GM19238 (cell line): Measurements from ENCODE around the gene HTRA2.
"Not testable (repeated sequence)": the region's sequence is repeated elsewhere in the genome, so short reads cannot be mapped to it uniquely, and the experiment has no call there.

Experiments
- DNase-seq: peaks from one replicate; pipeline ENCODE4 v3.0.0; 2011; ENCODE audit warnings: low spot score; ENCODE audit not compliant: insufficient read length

Gene HTRA2

DNA sequence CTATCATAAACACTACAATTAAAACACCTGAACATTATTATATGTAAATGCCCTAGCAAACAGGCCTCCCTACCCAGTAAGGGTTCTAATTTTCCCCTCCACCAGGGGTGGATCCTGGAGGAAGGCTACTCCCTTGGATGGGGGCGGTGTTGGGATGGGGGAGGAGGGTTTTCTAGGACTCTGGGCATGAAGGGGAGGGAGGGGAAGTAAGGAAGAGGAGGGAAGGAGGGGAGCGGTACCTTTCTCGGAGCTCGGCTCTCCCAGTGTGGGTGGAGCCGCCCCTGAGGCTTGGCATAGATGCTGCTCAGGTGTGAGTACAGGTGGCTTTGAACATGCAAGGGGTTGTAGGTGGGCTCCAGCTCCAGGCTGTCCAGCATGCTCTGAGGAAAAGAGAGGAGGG is 30.2 kb downstream of the HTRA2 start:
- no peak for DNase-seq

DNA sequence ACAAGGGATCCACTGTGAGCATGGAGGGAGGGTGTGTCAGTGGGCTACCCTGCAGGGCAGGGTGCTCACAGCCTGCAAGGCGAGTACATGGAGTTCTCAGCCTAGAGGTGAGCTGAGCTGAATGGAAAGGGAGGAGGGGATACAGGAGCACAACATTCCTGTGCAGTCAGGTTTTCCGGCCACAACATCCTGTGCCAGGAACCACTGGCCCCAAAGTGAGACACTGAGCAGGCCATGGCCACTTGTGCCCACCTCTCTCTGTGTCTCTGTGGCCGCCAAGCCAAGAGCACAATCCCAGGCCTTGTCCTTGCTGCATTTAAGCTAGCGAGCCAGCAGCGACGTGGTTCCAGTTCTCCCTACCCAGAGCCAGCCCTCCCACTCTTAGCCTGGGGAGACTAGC is 30.9 kb downstream of the HTRA2 start:
- no peak for DNase-seq

DNA sequence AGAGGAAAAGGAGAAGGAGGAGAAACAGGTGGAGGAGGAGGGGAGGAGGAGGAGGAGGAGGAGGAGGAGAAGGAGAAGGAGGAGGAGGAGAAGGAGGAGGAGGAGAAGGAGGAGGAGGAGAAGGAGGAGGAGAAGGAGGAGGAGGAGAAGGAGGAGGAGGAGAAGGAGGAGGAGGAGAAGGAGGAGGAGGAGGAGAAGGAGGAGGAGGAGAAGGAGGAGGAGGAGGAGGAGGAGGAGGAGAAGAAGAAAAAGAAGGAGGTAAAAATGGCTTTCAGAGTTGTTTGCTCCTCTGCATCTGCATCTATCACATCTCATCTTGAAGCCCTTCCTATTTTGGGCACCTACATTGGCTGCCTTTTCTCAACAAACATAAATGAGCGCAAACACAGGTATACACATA is 31.3 kb downstream of the HTRA2 start:
- not testable (repeated sequence) for DNase-seq

DNA sequence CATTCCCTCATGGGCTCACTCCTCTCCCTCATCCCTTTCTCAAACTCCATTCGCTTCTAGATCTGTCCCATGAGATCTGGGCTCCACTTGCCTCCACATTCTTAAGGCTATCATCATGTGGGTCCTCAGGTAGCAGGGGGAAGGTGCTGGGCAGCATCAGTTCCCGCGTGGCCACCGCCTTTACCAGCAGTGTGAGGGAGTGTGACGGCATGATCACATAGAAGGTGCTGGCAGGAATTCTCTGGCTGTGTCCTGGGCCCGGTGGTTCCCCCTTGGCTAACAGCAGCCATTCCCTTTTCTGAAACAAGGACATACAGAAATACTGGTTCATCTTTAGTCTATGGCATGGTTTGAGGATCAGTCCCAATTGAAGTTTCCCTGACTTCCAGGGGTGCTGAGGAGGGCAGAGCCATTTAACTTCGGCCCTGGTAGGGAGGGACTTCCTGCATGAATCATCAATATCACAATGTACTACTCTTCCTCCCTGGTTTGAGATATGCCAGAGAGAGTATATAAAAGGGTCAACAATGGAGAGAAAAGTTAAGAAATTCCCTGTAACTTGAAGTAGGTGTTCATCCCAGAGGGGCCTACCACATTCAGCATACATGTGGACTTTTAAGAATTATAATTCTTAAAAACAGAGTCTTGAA is 32.5 kb downstream of the HTRA2 start:
- DNase-seq = no peak

DNA sequence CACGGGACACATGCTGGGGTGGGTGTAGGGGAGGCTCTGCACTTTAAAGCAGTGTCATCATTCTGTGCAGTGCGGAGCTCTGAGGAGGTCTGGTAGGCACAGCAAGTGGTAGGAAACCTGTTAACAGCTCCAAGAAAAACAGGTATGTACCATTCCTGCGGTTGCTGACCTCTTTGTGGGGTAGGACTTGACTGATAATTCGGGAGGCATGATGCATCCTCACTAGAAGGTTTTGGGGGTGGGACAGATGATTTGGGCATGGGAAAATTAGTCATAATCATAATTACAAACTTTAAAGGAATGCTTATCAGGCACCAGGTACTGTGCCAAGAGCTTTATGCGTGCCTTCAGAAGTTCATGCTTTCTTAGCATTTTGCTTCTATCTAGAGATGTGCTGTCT is 34.5 kb downstream of the HTRA2 start:
- DNase-seq = no peak

DNA sequence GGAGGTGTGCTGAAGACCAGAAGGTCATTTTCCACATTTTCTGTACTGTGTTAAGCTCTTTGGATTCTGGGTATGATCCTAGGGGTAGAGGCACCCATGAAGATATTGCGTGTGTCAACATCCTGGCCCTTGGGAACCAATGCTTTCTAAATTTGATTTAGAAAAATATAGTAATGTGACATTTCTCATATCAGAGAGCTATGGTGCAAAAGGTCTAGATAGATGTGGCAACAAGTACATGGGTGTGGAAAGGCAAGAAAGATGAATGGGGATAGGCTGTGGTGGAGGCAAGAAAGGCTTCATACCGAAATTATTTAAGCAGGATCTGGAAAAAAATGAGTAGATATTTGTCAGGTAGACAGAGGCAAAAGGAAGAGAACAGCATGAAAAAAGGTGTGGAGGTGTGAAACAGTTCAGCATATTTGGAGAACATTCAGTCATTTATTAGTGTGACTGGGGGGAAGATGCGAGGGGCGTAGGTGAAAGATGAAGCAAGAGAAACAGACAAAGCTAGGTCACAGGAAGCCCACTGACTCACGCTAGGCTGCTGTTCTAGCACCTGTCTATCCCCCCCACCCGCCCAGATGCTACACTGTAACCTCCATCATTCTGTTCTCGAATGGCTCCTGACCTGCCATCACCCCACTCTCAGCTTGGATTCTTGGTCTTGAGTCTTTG is 36.5 kb downstream of the HTRA2 start:
- DNase-seq = no peak

DNA sequence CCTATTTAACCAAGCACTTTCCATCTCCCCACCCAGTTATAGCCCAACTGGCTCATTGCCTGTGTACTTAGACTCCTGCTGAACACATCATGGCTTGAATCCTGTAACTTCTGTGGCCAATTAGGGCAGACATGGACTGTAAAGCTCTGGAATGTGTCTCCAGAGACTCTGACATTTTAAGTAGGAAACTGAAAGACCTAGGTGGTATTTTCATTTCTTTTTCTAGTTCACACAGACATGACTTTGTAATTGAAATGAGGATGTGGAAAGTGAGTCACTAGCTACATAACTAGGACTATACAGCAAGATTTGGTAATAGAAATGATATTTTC is 37.0 kb downstream of the HTRA2 start:
- no peak for DNase-seq

DNA sequence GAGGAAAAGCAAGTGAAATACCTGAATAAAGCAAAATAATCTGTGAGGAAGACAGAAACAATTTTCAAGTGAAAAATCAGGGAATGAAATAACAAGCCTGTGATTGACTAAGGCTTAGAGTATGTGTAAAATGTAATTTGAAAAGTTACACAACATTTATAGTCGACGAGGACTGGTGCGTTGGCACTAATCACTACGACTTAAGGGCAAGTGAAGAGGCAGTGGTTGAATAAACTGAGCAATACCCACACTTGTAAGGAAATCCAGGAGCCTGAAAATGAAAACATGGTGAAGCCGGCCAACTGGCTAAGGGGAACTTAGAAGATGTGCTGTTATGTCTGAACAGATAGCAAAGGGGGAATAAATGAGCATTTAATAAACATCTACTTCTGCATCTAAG is 38.1 kb downstream of the HTRA2 start:
- DNase-seq = no peak

DNA sequence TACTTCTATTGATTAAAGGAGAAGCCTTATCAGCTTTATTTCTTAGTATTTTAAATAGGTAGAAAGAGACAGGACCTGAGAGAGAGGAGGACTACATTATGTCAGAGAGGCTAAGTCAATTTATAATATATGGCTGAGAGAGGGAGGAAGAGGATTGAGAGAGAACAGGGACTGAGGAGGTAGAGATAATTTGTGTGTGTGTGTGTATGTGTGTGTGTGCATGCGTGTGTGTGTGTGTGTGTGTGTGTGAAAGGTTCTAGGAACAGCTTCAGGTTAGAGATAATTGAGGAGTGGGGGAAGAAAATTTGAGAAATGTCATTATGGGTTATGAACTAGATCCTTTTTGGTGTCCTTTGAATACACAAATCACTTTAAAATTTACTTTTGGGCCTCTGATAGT is 40.0 kb downstream of the HTRA2 start:
- no peak for DNase-seq

DNA sequence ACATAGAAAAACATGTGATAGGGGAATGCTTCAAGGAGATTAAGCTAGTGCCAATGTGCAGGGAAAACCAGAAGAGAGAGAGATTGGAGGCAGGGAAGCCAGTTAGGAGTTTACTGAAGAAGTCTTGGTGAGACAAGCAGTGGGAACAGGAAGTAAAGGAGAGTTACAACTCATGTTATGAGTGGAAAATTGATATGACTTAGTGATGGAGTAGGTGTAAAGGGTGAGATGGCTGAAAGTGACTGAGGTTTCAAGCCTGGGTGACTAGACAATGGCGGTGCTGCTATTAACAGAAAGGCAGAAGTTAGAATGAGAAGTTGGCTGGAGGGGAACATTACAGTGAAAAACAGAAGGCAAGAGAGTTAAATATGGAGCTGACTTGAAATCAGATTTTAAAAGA is 41.3 kb downstream of the HTRA2 start:
- no peak for DNase-seq

DNA sequence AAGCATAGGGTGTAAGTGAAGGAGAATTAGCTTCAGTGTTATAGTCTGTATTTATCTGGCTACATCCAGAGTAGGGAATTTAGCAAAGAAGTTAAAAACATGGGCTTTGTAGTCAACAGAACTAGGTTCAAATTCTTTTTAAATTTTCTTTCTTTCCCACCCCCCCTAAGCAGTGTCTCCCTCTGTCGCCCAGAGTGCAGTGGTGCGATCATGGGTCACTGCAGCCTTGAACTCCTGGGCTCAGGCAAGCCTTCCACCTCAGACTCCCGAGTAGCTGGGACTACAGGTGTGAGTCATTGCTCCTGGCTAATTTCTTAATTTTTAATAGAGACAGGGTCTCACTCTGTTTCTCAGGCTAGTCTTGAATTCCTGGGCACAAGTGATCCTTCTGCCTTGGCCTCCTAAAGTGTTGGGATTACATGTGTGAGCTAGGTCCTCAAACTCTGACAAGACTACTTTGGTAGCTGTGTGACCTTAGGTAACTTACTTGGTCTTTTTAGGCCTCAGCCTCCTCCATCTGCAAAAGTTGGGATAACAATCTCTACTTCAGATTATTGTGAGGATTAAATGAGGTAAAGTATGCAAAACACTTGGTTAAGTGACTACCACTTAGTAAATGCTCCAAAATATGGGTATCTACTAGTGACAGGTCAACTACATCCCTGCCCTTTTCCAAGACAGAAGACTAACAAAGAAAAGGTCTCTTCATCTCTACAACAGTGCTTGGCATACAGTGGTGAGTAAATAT is 42.6 kb downstream of the HTRA2 start:
- DNase-seq = no peak

DNA sequence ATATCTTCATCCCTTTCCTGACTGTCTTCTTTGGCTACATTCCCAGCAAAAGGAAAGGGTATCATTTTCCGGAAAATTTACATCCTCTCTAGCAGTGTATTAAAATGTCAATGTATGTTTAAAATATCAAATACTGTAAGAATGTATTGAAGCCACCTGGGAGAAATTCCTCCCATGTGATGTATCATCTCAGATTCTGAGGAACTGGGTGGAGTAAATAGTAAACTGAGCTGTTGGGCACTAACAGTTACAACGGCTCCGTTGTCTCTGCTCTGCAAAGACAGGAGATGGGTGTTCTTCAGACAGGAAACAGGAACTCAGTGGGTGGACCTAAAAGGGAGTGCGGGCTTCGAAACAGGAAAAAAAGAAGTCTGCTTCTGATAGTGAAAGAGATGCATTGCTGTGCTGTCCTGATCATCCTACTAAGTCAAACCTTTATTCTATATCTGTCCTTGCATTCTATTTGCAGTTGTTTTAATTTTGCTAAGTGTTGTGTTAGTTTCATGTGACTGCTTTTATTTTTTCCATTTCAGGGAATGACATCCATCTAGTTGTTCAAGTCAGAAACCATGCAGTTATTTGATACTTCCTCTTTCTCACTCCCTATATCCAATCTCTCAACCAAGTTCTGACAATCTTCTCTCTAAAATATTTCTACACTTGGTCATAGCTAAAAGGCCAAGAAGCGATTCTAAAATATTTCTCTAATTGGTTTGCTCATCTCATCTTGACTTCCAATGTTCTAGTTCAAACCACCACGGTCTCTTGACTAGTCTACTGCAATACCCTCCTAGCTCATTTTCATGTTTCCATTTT is 44.2 kb downstream of the HTRA2 start:
- no peak for DNase-seq

DNA sequence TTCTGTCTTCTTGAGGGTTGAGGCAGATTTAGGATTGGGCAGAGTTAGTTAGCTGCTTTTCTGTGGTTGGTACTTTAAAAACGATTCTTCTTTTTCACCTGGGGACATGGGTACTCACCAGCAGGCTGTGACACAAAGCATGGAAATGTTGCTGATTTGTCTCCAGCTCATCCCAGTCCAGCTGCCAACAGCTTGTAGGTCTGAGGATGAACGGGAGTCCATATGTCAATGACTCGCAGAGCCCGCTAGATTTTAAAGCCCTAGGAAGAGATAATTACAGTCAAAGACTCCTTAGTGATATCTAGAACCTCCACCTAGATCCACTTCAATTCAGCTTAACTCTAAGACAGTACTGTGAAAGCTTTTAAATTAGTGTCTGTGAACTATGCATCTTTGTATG is 45.6 kb downstream of the HTRA2 start:
- no peak for DNase-seq

DNA sequence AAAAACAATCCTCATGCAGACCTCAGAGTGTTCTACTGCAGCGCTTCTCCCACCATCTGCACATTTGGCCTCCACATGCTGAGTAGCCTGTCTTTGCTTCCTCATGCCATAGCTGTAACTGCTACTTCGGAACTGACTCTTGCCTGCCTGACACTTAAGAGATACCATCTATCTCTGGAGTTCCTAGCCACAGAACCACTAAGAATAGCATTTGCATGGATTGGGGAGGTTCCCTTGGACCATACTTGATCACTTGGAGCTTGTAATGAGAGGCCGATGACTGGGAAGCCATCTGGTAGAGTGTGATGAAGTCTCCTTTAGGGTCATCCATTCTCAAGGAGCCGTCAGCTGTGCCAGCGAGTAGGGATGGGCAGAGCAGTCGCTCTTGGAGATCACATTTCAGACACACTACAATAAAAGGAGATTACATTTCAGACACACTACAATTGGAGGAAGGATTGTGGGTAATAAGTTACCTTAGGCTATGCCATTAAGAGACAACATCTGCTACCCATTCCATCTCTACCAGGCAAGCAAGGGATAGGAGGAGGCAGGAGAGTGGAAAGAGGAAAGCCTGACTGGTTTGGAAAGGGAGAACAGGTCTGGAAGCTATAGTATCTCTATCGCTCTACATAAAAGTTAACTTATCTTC is 46.6 kb downstream of the HTRA2 start:
- DNase-seq = no peak

DNA sequence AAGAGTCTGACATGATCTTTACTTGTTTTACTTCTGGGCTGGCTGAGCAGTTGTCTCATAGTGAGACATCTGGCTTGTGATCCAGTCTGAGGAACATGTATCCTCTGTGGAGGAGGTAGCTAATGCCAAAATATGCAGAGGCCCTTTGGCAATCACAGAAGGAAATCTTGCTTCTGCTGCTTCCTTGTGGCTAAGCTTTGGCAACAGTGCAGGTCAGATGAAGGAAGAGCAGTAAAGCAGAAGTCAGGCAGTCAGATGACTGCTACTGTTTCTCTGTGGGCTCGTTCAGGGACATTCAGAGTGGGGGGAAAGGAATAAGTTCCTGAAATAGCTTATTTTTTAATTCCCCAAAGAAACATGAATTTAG is 47.1 kb downstream of the HTRA2 start:
- DNase-seq = no peak

DNA sequence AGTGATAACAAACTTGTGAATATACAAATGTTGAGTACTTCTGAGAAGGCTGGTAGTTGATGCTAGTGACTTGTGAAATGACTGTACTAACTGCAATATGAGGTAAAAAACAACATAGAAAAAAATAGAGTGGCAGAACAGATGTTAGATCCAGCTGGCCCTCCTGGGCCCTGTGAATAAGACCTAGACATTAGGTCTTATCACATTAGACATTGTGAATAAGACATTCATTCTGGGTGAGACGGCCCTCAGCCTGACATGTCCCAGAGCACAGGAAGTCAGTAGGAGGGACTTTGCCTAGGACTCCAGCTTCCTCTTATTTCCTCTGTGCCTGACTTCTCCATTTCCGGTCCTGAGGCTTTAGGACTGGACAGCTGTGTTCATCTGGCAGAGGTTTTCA is 47.7 kb downstream of the HTRA2 start:
- DNase-seq = no peak

DNA sequence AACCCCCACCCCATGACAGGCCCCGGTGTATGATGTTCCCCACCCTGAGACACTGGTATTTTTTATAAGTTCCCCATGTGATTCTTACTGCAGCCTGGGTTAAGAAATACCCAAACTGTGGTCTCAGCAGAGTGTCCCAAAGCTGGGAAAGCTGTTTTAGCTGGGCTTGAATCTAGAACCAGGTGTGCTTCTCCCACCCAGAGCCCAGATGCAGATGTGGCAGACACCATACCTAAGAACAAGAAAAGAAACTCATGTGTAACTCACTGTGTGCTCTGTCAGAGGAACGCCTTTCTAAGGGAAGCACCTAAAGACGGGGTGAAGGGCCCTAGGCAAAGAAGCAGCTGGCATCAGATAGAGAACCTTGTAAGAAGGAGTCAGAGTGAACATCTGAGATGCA is 48.7 kb downstream of the HTRA2 start:
- no peak for DNase-seq

DNA sequence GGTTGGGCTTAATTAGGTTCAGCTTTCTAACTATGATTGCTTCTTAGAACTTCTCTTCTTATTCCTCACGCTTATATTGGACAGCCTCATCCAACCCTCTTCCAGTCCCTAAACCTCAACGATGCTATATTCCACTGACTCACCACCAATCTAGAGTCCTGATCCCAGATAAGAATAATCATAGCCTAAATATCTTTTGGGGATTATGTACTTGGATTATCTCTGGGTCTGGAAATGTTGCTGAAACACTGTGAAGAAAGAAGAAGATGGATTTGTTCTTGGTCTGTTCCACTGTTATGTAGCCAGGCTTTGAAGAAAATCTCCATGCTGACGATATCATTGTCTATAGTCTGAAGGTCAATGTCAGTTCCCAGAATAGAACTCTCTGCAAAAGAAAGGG is 51.7 kb downstream of the HTRA2 start:
- no peak for DNase-seq

DNA sequence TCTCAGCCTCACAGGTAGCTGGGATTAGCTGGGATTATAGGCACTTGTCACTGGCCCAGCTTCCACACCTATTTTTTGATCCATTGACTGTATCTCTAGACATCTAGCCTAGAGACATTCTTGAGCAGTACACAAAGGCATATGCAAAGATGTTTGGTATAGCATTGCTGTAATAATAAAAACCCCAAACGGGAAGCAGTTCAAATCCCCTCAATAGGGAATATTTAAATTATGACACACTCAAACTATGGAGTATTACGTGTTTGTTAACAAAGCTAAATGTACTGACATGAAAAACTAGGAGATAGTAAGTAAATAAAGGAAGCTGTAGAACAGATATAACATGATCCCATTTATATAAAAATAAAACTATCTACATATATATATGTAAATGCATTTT is 52.5 kb downstream of the HTRA2 start:
- no peak for DNase-seq
